EL (cell line): ENCODE results near the gene NOTUM.

Source experiments
- DNase-seq: peaks from one replicate; pipeline ENCODE4 v3.0.0-alpha.2; 2016

Gene NOTUM

GRCh38 chr17:81934850-81935708 is 25.9 kb downstream of the NOTUM start:
- DNase-seq, result no peak

DNA sequence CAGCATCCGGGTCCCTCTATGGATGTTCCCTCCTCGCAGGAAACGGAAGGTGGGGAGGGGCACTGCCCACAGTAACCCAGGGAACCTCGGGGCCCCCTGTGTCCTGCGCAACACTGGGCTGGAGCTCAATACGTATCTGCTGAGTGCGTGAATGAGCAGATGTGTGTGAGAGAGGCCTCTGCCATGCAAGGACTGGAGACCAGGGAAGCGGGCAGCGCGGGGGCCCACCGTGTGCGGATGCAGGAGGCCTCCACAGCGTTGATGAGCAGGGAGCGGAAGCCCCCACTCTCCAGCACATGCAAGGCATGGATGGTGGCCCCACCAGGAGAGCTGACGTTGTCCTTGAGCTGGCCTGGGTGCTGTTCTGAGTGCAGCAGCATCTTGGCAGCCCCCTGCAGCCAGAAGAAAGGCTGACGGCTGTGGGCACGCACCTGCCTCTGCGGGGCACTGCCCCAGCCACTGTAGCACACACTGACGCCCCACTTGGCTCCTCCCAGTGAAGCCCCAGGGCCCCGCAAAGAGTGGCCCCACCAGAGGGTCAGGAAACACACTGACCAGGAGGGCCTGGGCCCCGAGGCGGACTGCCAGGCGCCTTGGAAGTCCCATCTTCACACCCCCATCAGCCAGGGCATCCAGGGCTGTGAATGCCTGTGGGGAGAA is 26.8 kb downstream of the NOTUM start:
- DNase-seq, result no peak

GRCh38 chr17:81933178-81933699 is 27.7 kb downstream of the NOTUM start:
- no peak for DNase-seq

DNA sequence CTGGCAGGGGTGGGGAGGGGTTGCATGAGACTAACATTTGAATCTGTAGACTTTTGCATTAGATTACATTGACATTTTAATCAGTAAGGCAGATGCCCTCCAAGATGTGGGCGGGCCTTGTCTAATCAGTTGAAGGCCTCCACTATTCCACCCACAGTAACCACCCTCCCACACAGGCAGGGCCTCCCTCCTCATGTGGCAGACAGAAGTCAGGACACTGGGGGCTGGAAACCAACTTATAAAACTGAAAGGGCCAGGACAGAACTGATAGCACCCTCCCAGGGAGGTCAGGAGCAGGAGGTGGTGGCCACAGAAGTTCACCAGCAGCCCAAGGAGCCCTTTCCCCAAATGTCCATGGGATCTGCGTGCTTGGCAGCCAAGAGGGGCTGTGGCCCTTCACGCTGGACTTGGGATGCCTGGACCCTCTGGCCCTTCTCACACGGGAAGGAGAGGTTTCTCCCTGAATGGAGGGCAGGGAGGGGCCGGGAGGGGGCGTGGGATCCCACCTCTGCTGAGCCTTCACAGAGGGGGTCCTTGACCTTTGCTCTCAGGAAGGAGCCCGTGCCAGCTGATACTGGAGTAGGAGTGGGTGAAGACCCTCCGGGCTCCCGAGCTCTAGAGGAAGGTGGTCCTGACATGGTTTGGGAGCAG is 28.5 kb downstream of the NOTUM start:
- no peak for DNase-seq

- no peak for DNase-seq
Observed at GRCh38 chr17:81931557-81932332, 29.2 kb downstream of the NOTUM start.

DNA sequence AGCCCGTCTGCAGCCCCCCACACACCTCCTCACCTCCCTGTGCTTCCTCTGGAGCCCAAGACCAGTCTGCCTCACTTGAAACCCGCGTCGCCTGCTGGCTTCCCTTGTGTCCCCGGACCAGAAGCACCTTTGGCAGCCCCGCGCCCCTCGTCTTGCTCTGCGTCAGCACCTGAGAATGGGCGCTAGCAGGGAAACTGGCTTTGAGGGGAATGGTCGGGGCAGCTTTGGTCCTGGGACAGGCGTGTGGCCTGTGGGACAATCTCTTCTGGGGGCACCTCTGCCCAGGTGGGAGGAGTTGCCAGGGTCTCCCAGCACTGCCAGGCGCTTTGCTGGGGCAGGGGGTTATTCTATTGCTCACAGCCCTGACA is 29.8 kb downstream of the NOTUM start:
- DNase-seq, result no peak

DNA sequence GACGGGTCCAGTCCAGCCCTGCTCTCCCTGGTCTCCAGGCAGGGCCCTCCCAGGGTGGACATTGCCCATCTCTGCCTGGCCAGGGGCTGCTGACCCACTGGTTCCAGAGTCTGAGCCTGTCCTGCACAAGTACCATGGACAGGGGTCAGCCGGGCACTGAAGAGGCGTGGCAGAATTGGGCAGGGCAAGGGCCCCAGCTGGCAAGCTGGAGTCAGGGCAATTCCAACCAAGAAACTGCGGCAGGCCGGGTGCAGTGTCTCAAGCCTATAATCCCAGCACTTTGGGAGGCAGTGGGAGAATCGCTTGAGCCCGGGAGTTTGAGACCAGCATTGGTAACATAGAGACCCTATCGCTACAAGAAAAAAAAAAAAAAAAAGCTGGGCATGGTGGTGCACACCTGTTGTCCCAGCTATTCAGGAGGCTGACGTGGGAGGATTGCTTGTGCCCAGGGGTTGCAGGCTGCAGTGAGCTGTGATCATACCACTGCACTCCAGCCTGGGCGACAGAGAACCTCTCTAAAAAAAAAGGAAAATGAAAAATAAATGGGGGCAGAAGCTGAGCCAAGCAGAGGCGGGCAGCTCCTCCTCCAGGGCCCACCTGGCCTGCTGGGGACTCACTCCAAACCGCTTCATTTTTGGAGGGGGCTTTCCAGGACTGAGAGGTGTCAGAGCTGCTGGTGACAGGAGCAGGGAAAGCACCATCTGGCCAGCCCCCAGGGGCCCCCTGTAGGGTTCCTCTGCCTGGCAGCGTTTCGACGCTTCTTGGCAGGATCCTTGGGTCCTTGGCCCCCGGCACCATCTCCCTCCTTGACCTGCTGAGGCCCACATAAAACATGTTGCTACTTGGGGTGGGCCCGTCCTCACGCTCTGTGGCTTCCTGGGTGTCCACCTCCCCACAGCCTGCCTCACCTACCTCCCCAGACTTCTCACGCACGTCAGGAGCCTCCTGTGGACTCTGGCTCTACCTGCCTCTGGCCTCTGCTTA is 30.6 kb downstream of the NOTUM start:
- no peak for DNase-seq

DNA sequence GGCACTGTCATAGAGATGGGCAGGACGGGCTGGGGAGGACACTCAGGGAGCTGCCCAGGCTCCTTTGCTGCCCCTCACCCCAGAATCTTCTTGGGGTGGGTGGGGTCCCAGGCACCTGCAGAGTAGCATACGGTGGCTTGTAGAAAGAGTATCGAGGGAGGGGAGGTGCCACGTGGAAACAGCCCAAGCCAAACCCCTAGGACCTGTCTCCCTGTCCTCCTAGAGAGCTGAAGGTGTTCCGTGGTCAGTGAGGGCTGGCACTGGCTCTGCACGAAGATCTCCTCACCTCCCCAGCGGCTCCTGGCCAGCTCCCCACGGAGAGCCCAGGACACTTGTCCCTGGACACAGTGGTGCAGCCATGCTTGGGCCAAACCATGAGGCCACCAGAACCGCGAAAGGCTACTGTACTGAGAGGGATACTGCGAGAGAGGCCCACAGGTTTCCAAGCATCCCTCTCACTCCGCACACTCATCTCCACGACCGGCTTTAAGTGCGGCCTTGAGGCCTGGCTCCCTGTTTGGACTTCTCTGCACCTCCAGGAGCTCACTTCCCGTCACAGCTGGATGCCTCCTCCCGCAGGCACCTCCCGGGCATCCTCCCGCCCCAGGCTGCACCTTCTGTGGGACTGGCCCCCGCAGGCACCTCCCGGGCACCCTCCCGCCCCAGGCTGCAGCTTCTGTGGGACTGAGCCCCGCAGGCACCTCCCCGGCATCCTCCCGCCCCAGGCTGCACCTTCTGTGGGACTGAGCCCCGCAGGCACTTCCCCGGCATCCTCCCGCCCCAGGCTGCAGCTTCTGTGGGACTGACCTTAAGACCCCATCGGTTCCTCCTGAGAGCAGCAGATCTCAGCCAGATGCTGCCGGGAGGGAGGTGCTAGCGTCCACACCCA is 31.5 kb downstream of the NOTUM start:
- DNase-seq, result no peak

DNA sequence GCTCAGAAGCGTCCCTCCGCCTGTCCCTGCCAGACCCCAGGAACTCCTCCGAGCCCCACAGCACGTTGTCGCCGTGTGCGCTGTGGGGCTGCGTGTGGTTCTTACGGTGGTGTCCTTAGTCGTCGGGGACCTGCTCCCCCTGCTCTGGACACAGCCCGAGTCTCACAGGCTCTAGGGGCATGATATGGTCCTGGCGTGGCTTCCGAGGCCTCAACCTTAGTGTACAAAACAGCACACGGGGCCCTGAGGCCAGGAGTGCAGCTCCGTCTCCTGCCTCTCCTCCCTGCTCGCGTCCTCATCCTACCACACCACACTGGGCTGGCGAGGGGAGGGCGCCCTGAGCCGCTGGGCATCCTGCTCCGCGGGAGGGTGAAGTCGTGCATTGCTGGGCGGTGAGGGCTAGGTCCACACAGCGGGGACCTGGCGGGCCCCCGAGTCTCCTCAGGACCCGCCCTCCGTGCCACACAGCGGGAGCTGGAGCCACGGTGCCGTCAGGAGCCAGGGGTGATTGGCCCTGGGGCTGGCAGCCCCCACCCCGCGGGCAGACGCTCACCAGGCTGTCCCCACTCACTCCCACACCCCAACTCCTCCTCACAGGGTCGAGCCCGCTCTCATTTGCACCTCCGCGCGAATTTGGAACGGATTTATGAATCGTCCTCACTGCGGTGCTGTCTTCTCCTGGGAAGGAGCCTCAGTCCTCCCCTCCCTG is 32.3 kb downstream of the NOTUM start:
- DNase-seq, result peak; percentile 32

DNA sequence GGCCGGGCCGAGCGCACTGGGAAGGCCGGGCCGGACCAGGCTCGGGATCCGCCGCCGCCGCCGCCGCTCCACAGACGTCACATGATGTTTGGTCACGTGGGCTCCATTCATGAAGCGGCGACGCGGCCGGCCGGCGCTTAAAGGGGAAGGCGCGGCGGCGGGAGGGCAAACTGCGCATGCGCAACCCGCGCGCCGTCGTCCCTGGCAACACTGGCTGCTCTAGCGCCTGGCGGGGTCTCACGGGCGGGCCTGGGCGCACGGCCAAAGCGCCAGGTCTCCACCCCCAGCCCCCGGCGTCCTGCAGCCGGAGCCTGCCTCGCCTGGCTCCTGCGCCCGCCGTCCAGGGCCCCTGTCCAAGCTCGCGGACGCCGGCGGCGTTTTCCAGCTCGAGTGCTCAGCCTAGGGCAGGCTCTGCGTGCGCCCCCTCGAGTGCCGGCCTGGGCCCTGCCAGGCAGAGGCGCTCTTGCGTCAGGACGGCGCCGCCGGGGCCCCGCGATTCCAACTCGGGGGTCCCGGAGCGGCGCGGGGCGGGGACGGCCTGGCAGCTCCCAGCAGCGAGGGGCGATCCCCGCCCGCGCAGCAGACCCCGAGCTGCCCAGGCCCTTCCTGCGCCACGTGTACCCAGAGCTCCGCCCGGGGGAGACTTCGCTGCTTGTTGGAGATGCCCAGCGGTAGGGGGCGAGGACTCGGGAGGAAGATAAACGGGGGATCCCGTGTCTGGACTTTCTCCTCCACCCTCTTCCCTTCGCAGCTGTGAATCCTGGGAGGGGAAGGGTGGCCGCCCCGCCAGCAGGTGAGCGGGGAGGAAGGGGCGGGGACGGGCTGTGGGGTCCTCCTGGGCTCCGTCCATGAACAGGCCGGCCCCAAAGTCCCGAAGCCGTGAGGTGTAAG is 33.1 kb downstream of the NOTUM start, which contains the start of gene MAFG:
Gene MAFG (minus strand): TSS at position 83 of the 891 bp plus-strand sequence. CDS start 4,550 bp downstream, outside the sequence.
- DNase-seq, result peak; percentile 95

GRCh38 chr17:81927152-81927652 is 33.8 kb downstream of the NOTUM start:
- no peak for DNase-seq

DNA sequence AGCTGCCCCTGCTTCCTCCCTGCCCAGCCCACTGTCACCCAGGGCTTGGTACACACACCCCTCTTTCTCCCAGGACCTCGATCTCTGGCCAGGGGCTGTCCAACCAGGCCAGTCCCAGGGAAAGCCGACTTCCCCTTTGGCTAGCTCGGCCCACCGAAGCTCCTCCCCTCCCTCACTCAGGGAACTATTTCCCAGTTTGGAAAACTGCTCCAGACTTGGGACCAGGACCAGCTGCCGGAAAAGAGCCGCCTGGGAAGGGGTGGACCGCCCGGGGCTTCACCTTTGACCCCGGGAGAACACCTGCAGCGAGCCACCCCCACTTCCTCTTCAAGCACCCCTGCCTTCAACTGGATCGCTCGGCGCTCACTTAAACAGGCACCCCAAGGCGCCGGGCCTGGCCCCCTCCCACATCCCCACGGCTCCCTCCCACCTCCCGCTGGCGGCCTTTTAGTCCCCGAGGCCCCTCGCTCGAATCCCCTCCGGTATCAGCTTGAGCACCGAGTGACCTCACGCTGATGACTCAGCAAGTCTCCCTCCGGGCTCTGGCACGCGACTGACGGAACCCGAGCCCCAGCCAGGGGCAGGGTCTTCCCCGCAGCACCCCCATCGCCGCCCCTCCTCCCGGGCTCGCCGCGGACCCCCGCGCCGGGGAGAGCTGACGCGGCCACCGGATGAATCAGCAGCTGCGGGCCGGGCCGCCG is 34.4 kb downstream of the NOTUM start:
- DNase-seq, result peak; percentile 91

DNA sequence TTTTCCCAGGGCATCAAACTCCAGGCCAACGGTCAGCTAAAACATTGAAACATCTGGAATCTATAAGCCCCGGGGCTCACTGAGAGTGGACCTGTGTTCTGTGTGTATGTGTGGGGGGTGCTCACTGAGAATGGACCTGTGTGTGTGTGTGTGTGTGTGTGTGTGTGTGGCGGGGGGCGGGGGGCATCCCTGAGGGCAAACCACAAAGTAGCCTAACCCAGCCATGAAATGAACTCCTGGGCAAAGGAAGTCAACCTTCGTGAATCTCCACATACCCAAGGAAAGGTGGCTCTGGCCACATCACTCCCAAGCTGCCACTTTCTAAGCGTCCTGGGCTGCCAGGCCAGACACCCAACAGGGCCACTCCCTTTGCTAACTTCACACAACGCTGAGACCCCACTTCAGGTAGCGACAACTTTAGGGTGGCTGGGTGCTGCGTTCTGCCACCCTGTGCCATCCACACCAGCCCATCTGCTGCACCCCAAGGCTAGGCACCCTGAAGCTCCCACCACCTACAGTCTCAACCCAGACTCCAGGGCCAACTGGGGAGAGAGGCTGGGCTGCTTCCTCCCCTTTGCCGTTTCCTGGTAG is 35.0 kb downstream of the NOTUM start:
- DNase-seq, result no peak

- DNase-seq, result no peak
Observed at GRCh38 chr17:81924557-81925532, 36.1 kb downstream of the NOTUM start.

- DNase-seq, result peak; percentile 74
Observed at GRCh38 chr17:81923302-81924260, 37.4 kb downstream of the NOTUM start.
